OCI-LY1 (cell line): ENCODE data around the gene YLPM1.

Experiments
- H2AFZ ChIP-seq: fragments of 200-600 bp; sonication (generic), shearing (Covaris generic); 2 replicates; pipeline ENCODE4 v1.6.0; 2014; ENCODE audit warnings: antibody characterized with exemption, mild to moderate bottlenecking, low read length
- H3F3A ChIP-seq: fragments of 200-600 bp; sonication (generic), shearing (Covaris generic); 2 replicates; pipeline ENCODE4 v1.6.0; 2014; ENCODE audit warnings: mild to moderate bottlenecking, antibody characterized with exemption, low read length, moderate library complexity; ENCODE audit not compliant: insufficient read depth
- H3K27ac ChIP-seq: fragments of 200-600 bp; sonication (generic); 2 replicates; pipeline ENCODE4 v1.5.1; 2014; ENCODE audit warnings: low read length, mixed run types, mild to moderate bottlenecking, low read depth; ENCODE audit not compliant: poor library complexity, severe bottlenecking
- H3K27me3 ChIP-seq: fragments of 200-600 bp; sonication (generic); 2 replicates; pipeline ENCODE4 v1.6.0; 2014; ENCODE audit warnings: antibody characterized with exemption, mild to moderate bottlenecking, low read length, moderate library complexity; ENCODE audit not compliant: insufficient read depth
- H3K36me3 ChIP-seq: fragments of 200-600 bp; sonication (generic); 2 replicates; pipeline ENCODE4 v1.6.1; 2014; ENCODE audit warnings: mild to moderate bottlenecking, antibody characterized with exemption, low read length, moderate library complexity, mixed read lengths; ENCODE audit not compliant: insufficient read depth
- H3K4me1 ChIP-seq: fragments of 200-600 bp; sonication (generic); 2 replicates; pipeline ENCODE4 v1.5.1; 2014; ENCODE audit warnings: mild to moderate bottlenecking, low read length, moderate library complexity; ENCODE audit not compliant: insufficient read depth, severe bottlenecking
- H3K4me2 ChIP-seq: fragments of 200-600 bp; sonication (generic), shearing (Covaris generic); 2 replicates; pipeline ENCODE4 v1.6.1; 2014; ENCODE audit warnings: low read length
- H3K4me3 ChIP-seq: fragments of 200-600 bp; sonication (generic); 2 replicates; pipeline ENCODE4 v1.5.1; 2014; ENCODE audit warnings: low read length, low read depth, mild to moderate bottlenecking, mixed read lengths; ENCODE audit not compliant: poor library complexity, severe bottlenecking
- H3K79me2 ChIP-seq: fragments of 200-600 bp; shearing (Covaris generic); 2 replicates; pipeline ENCODE4 v1.6.1; 2016; ENCODE audit warnings: mixed run types, low read length, mixed read lengths; ENCODE audit not compliant: insufficient read depth
- H3K9ac ChIP-seq: fragments of 200-600 bp; sonication (generic), shearing (Covaris generic); 2 replicates; pipeline ENCODE4 v1.6.1; 2014; ENCODE audit warnings: mild to moderate bottlenecking, low read length, mixed read lengths
- H3K9me2 ChIP-seq: fragments of 200-600 bp; sonication (generic), shearing (Covaris generic); 2 replicates; pipeline ENCODE4 v1.6.1; 2014; ENCODE audit warnings: low read depth, mild to moderate bottlenecking, low read length, mixed read lengths
- H3K9me3 ChIP-seq: fragments of 200-600 bp; shearing (Covaris generic); 2 replicates; pipeline ENCODE4 v1.6.1; 2014; ENCODE audit warnings: low read length, mixed read lengths
- H4K20me1 ChIP-seq: fragments of 200-600 bp; sonication (generic), shearing (Covaris generic); 2 replicates; pipeline ENCODE4 v1.6.0; 2016; ENCODE audit warnings: mild to moderate bottlenecking, low read length; ENCODE audit not compliant: insufficient read depth
- EZH2 ChIP-seq: fragments of 200-600 bp; sonication (generic), shearing (Covaris generic); IDR thresholded peaks from 2 replicates; pipeline ENCODE4 v1.8.0; 2017; ENCODE audit warnings: borderline replicate concordance, mixed run types, mild to moderate bottlenecking, antibody characterized with exemption, low read length, moderate library complexity, mixed read lengths
- TF ChIP-seq, protein P1 (sequence below): fragments of 200-600 bp; sonication (generic), shearing (Covaris generic); IDR thresholded peaks from 2 replicates; pipeline ENCODE4 v1.5.1; 2017; ENCODE audit warnings: mild to moderate bottlenecking, antibody characterized with exemption, low read length, moderate library complexity, mixed read lengths

Gene YLPM1

DNA sequence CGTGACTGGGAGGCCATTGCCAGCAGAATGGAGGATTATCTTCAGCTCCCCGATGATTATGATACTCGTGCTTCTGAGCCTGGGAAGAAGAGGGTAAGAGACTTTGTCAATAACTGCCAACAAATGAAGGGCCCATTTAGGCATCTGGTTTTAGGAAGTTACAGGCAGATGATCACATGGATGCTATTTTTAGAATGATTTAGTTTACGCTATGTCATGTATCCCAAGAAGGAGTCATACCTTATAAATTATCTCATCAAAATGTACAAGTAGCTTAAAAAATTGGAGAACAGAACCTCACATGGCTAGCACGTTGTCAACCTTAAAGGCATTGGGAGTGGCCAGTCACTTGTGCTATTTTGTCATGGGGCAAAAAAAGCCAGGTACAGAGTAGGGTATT lies 66.1 kb downstream of the YLPM1 start:
- H3K79me2 ChIP-seq = no peaks in the 10 kb centered on the region
- H3K9me3 ChIP-seq = no peaks in the 10 kb centered on the region
- no peak overlapping the region for H2AFZ ChIP-seq
- no peaks in the 10 kb centered on the region for H3K4me1 ChIP-seq
- H3K9me2 ChIP-seq = no peaks in the 10 kb centered on the region
- no peak overlapping the region for H3K9ac ChIP-seq
- H4K20me1 ChIP-seq = no peaks in the 10 kb centered on the region
- no peaks in the 10 kb centered on the region for H3F3A ChIP-seq
- no peaks in the 10 kb centered on the region for H3K27me3 ChIP-seq
- no peak overlapping the region for H3K4me3 ChIP-seq
- no peak for TF ChIP-seq EZH2
- TF ChIP-seq, protein P1, sequence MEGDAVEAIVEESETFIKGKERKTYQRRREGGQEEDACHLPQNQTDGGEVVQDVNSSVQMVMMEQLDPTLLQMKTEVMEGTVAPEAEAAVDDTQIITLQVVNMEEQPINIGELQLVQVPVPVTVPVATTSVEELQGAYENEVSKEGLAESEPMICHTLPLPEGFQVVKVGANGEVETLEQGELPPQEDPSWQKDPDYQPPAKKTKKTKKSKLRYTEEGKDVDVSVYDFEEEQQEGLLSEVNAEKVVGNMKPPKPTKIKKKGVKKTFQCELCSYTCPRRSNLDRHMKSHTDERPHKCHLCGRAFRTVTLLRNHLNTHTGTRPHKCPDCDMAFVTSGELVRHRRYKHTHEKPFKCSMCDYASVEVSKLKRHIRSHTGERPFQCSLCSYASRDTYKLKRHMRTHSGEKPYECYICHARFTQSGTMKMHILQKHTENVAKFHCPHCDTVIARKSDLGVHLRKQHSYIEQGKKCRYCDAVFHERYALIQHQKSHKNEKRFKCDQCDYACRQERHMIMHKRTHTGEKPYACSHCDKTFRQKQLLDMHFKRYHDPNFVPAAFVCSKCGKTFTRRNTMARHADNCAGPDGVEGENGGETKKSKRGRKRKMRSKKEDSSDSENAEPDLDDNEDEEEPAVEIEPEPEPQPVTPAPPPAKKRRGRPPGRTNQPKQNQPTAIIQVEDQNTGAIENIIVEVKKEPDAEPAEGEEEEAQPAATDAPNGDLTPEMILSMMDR = no peak
- H3K4me2 ChIP-seq = no peak overlapping the region
- H3K27ac ChIP-seq = no peak overlapping the region
- H3K36me3 ChIP-seq = peaks cover 49% of the 10 kb centered on the region

DNA sequence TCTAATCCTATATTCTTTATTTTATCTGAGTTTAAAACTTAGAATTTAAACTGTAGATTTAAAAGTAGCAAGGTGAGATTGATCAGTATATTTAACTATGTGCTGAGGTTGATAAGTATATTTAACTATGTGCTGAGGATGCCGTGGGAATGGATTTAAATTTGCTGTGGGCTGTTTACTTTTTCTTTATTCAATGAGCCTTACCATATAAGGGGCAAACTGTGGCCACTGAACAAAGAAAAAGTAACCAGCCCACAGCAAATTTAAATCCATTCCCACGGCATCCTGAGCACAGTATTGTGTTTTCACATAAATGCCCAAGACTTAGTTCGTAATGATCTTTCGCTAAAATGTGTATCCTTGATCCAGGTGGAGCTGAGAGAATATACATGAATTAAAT lies 69.7 kb downstream of the YLPM1 start:
- H3K79me2 ChIP-seq = no peaks in the 10 kb centered on the region
- H3K4me2 ChIP-seq = no peak overlapping the region
- no peak overlapping the region for H3K9ac ChIP-seq
- H3K36me3 ChIP-seq = peaks cover 54% of the 10 kb centered on the region
- no peak overlapping the region for H2AFZ ChIP-seq
- peaks cover 20% of the 10 kb centered on the region for H3K4me1 ChIP-seq
- no peaks in the 10 kb centered on the region for H3F3A ChIP-seq
- no peak overlapping the region for H3K4me3 ChIP-seq
- H3K27me3 ChIP-seq = no peaks in the 10 kb centered on the region
- no peak for TF ChIP-seq EZH2
- TF ChIP-seq, protein P1 = no peak
- H3K9me3 ChIP-seq = no peaks in the 10 kb centered on the region
- H3K9me2 ChIP-seq = no peaks in the 10 kb centered on the region
- no peak overlapping the region for H3K27ac ChIP-seq
- no peaks in the 10 kb centered on the region for H4K20me1 ChIP-seq

DNA sequence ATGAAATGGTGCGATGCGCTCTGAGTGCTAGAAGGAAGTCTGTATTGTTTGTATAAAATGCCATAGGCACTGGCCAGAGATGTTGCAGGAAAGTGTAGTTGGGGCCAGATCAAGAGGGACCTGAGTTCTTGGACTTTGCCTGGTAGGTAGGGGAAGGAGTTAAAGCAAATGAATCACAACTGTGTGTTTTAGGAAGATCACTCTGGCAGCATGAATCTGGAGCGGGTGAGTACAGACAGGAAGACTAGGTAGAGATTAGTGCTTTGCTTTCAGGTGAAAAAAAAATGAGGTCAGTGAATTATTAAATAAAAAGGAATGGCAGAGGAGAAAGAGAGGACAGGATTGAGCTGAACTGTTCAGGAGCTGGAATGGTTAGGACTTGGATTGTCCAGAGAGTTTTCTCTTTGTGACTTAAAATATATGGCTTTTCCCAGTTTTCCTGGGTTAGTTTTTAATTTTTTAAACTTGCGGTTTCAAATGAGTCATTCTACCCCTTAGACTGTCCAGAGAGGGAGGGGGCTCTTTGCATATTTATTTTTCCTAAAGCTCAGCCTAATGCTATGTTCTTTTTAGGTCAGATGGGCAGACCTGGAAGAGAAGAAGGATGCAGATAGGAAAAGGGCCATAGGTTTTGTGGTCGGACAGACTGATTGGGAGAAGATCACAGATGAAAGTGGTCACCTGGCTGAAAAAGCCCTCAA lies 71.7 kb downstream of the YLPM1 start:
- no peak overlapping the region for H3K4me3 ChIP-seq
- TF ChIP-seq, protein P1 = no peak
- TF ChIP-seq EZH2 = no peak
- no peaks in the 10 kb centered on the region for H3K79me2 ChIP-seq
- H3K27ac ChIP-seq = no peak overlapping the region
- no peak overlapping the region for H3K9ac ChIP-seq
- H3K36me3 ChIP-seq = peaks cover 38% of the 10 kb centered on the region
- peaks cover 20% of the 10 kb centered on the region for H3K4me1 ChIP-seq
- no peak overlapping the region for H3K4me2 ChIP-seq
- H3F3A ChIP-seq = no peaks in the 10 kb centered on the region
- no peaks in the 10 kb centered on the region for H3K27me3 ChIP-seq
- H3K9me3 ChIP-seq = no peaks in the 10 kb centered on the region
- H2AFZ ChIP-seq = no peak overlapping the region
- H4K20me1 ChIP-seq = no peaks in the 10 kb centered on the region
- no peaks in the 10 kb centered on the region for H3K9me2 ChIP-seq
